SU-DHL-6 (cell line): ENCODE data around the gene GNRH2.
"Not testable (repeated sequence)": the region's sequence is repeated elsewhere in the genome, so short reads cannot be mapped to it uniquely, and the experiment has no call there.

Experiments used
- CTCF ChIP-seq: fragments of 200-600 bp; sonication (generic); IDR thresholded peaks from one replicate; pipeline ENCODE4 v1.5.1; 2017; ENCODE audit warnings: antibody characterized with exemption, mild to moderate bottlenecking, low read length, moderate library complexity; ENCODE audit not compliant: insufficient read depth, poor library complexity, severe bottlenecking
- EZH2phosphoT487 ChIP-seq: fragments of 200-600 bp; sonication (generic), shearing (Covaris generic); conservative IDR thresholded peaks from 2 replicates; pipeline ENCODE4 v1.6.1; 2018; ENCODE audit warnings: mild to moderate bottlenecking, antibody characterized with exemption, low read length, moderate library complexity, mixed read lengths

GRCh38 chr20:3073251-3073643 lies 29.8 kb downstream of the GNRH2 start:
- not testable (repeated sequence) for TF ChIP-seq CTCF, EZH2phosphoT487
